K562 (cell line): Measurements from ENCODE around the gene SCYGR3. TPM values are rescaled to one million over a fixed set of nuclear protein-coding genes. Genes with fewer than 3 reads are reported as not detected.

ENCODE experiments used
- ATAC-seq: fragments of 200-7000 bp; cut with Tn5 transposase; 3 replicates; pipeline ENCODE4 v1.9.1; 2020; ENCODE audit warnings: moderate library complexity
- BruUV-seq: library from RNA; stranded (reverse); fragments of 400-500 nt; replicated peaks from 2 replicates; lab custom pipeline; 2021; lab: Mats Ljungman, UMichigan
- CTCF ChIA-PET: fragments of 300-600 bp; formaldehyde crosslinking; extraction: SDS; loops from one replicate; lab custom pipeline; 2021; ENCODE audit warnings: low intra/inter-chr PET ratio; lab: Yijun Ruan, JAX
- POLR2A ChIA-PET: fragments of 300-600, 350-650 bp; sonication (Branson Sonifier 250); formaldehyde crosslinking; extraction: SDS; loops from one replicate; lab custom pipeline; 2021; ENCODE audit warnings: antibody characterized with exemption, inconsistent platforms; lab: Yijun Ruan, JAX
- DNase-seq, 4 experiments: peaks; one replicate each; pipeline versions ENCODE4 v3.0.0 to v3.0.0-alpha.2; 2011 to 2018; ENCODE audit warnings: low spot score in 3 of 4, mixed read lengths in 3 of 4; ENCODE audit errors: extremely low read depth in 1 of 4
- FAIRE-seq: peaks from 2 replicates; lab custom pipeline; 2011; peaks lifted over from hg19 to GRCh38; lab: Jason Lieb, UNC
- H2AFZ ChIP-seq: 2 replicates; pipeline ENCODE4 v1.6.0; 2011; ENCODE audit warnings: low read depth, low read length, control low read depth, inconsistent platforms
- H3K27ac ChIP-seq: fragments of 200-600 bp; 3 replicates; pipeline ENCODE4 v1.8.0; 2011; ENCODE audit warnings: low read depth, mild to moderate bottlenecking, control low read depth, inconsistent platforms, low read length, moderate library complexity, mixed read lengths; ENCODE audit errors: extremely low read depth
- H3K27me3 ChIP-seq, 2 experiments: fragments of 300-600 bp in 1 of 2; 2 replicates in 1 of 2; 3 replicates in 1 of 2; pipeline versions ENCODE4 v1.6.0 to v1.8.0; 2011; ENCODE audit warnings: inconsistent platforms in 2 of 2, low read length in 2 of 2, mild to moderate bottlenecking in 1 of 2, mixed read lengths in 1 of 2, moderate library complexity in 1 of 2; ENCODE audit not compliant: control insufficient read depth in 2 of 2, insufficient read depth in 2 of 2
- H3K36me3 ChIP-seq: fragments of 300-600 bp; 3 replicates; pipeline ENCODE4 v1.8.0; 2011; ENCODE audit warnings: mild to moderate bottlenecking, low read length, inconsistent platforms; ENCODE audit not compliant: control insufficient read depth, insufficient read depth
- H3K4me1 ChIP-seq, 2 experiments: fragments of 200-600 bp in 1 of 2; replicated peaks in 1 of 2; 2 replicates in 1 of 2; 3 replicates in 1 of 2; pipeline versions ENCODE4 v1.5.1 to v1.8.0; 2011; ENCODE audit warnings: inconsistent platforms in 2 of 2, low read length in 2 of 2, mild to moderate bottlenecking in 1 of 2, mixed read lengths in 1 of 2, moderate library complexity in 1 of 2; ENCODE audit not compliant: control insufficient read depth in 2 of 2, insufficient read depth in 2 of 2
- H3K4me2 ChIP-seq: 2 replicates; pipeline ENCODE4 v1.6.1; 2011; ENCODE audit warnings: low read length, control low read depth, inconsistent platforms, mixed read lengths; ENCODE audit not compliant: insufficient read depth
- H3K4me3 ChIP-seq: fragments of 200-600 bp; sonication (generic), shearing (Covaris generic); 2 replicates; pipeline ENCODE4 v1.5.1; 2016; ENCODE audit warnings: control low read depth, inconsistent platforms
- H3K79me2 ChIP-seq: fragments of 200-600 bp; 3 replicates; pipeline ENCODE4 v1.8.0; 2011; ENCODE audit warnings: low read length, inconsistent platforms; ENCODE audit not compliant: control insufficient read depth, insufficient read depth
- H3K9ac ChIP-seq, 2 experiments: 2 replicates each; pipeline versions ENCODE4 v1.6.0 to v1.6.1; 2011; ENCODE audit warnings: low read depth in 2 of 2, low read length in 2 of 2, control low read depth in 1 of 2, inconsistent platforms in 1 of 2, mild to moderate bottlenecking in 1 of 2, mixed read lengths in 1 of 2; ENCODE audit not compliant: insufficient read depth in 1 of 2
- H3K9me1 ChIP-seq: one replicate; pipeline ENCODE4 v1.6.0; 2011; ENCODE audit warnings: inconsistent platforms, mild to moderate bottlenecking, low read length, moderate library complexity; ENCODE audit not compliant: control insufficient read depth, insufficient read depth
- H3K9me3 ChIP-seq: replicated peaks from 2 replicates; pipeline ENCODE4 v1.5.1; 2011; ENCODE audit warnings: low read depth, low read length, inconsistent platforms; ENCODE audit not compliant: control insufficient read depth, insufficient read depth
- H4K20me1 ChIP-seq: replicated peaks from 2 replicates; pipeline ENCODE4 v1.6.1; 2011; ENCODE audit warnings: low read length, inconsistent platforms, mixed read lengths; ENCODE audit not compliant: control insufficient read depth, insufficient read depth
- ARHGAP35 ChIP-seq: fragments of 450-650 bp; IDR thresholded peaks from 2 replicates; pipeline ENCODE4 v1.6.1; 2018; ENCODE audit not compliant: partially characterized antibody
- ATF2 ChIP-seq: sonication (generic); formaldehyde crosslinking; IDR thresholded peaks from 2 replicates; pipeline ENCODE4 v1.8.1; 2022; ENCODE audit warnings: missing genetic modification reagents
- CREB1 ChIP-seq, 2 experiments: sonication (generic) in 1 of 2; formaldehyde crosslinking in 1 of 2; IDR thresholded peaks; 2 replicates each; pipeline versions ENCODE4 v1.6.1 to v1.8.0; 2012 to 2022; ENCODE audit warnings: inconsistent platforms in 1 of 2, mild to moderate bottlenecking in 1 of 2, missing genetic modification reagents in 1 of 2, moderate library complexity in 1 of 2
- ELF2 ChIP-seq: fragments of 250-450 bp; sonication (Bioruptor Pico); IDR thresholded peaks from 2 replicates; pipeline ENCODE4 v1.5.0; 2021; ENCODE audit warnings: mild to moderate bottlenecking
- KHSRP ChIP-seq: fragments of 450-650 bp; IDR thresholded peaks from 2 replicates; pipeline ENCODE4 v1.6.1; 2017
- PHF8 ChIP-seq: fragments of 200-600 bp; sonication (generic); IDR thresholded peaks from 2 replicates; pipeline ENCODE4 v1.6.1; 2012; ENCODE audit warnings: mixed run types, mild to moderate bottlenecking, inconsistent platforms, low read length, moderate library complexity, borderline replicate concordance
- PTBP1 ChIP-seq: fragments of 200-400 bp; formaldehyde crosslinking; IDR thresholded peaks from 2 replicates; pipeline ENCODE4 v1.6.1; 2017; ENCODE audit warnings: low read depth, low read length
- RBFOX2 ChIP-seq: fragments of 200-400 bp; formaldehyde crosslinking; IDR thresholded peaks from 2 replicates; pipeline ENCODE4 v1.6.1; 2017; ENCODE audit warnings: low read depth, mild to moderate bottlenecking, low read length, moderate library complexity
- RCOR1 ChIP-seq, 2 experiments: IDR thresholded peaks; 2 replicates each; pipeline ENCODE4 v1.6.1; 2012; ENCODE audit warnings: low read depth in 2 of 2, low read length in 2 of 2, borderline replicate concordance in 1 of 2, improper control_type of control experiment in 1 of 2
- SMAD2 ChIP-seq: fragments of 150-350 bp; IDR thresholded peaks from 2 replicates; pipeline ENCODE4 v1.6.1; 2014; ENCODE audit warnings: low read depth, mild to moderate bottlenecking, low read length
- SMAD4 ChIP-seq: fragments of 250-450 bp; sonication (Bioruptor Pico); conservative IDR thresholded peaks from 2 replicates; pipeline ENCODE4 v1.8.0; 2021; ENCODE audit warnings: inconsistent platforms, mild to moderate bottlenecking, moderate library complexity
- SP2 ChIP-seq: IDR thresholded peaks from 2 replicates; pipeline ENCODE4 v1.6.1; 2011; ENCODE audit warnings: mild to moderate bottlenecking, low read depth, low read length, moderate library complexity; ENCODE audit not compliant: poor library complexity, severe bottlenecking; ENCODE audit errors: extremely low read depth
- YBX1 ChIP-seq: fragments of 450-650 bp; IDR thresholded peaks from 2 replicates; pipeline ENCODE4 v1.7.1; 2016; ENCODE audit warnings: mild to moderate bottlenecking
- ZNF143 ChIP-seq: sonication (generic); formaldehyde crosslinking; IDR thresholded peaks from 2 replicates; pipeline ENCODE4 v1.9.0; 2022; ENCODE audit warnings: mild to moderate bottlenecking, missing genetic modification reagents
- ZNF311 ChIP-seq: fragments of 250-450 bp; sonication (Bioruptor Pico); IDR thresholded peaks from 2 replicates; pipeline ENCODE4 v1.4.0; 2020; ENCODE audit warnings: mild to moderate bottlenecking, moderate library complexity
- ZNF354B ChIP-seq: fragments of 250-450 bp; sonication (Bioruptor Pico); IDR thresholded peaks from 2 replicates; pipeline ENCODE4 v1.4.0; 2020
- ZNF444 ChIP-seq: fragments of 250-450 bp; sonication (Bioruptor Pico); IDR thresholded peaks from 2 replicates; pipeline ENCODE4 v1.4.0; 2020; ENCODE audit warnings: mild to moderate bottlenecking, moderate library complexity
- ZNF449 ChIP-seq: fragments of 250-450 bp; sonication (Bioruptor Pico); IDR thresholded peaks from 2 replicates; pipeline ENCODE4 v1.8.0; 2022; ENCODE audit warnings: moderate library complexity, mild to moderate bottlenecking, inconsistent platforms
- ZNF583 ChIP-seq: fragments of 250-450 bp; sonication (Bioruptor Pico); IDR thresholded peaks from 2 replicates; pipeline ENCODE4 v1.4.0; 2020
- WGBS: fragments of 100-300 bp; shearing (Covaris generic); methylation state at CpG from one replicate; pipeline ENCODE4 v1.1.6; 2016; ENCODE audit warnings: low coverage, mixed read lengths; ENCODE audit not compliant: insufficient coverage; ENCODE audit errors: missing lambda C conversion rate; 5-methylcytosine and 5-hydroxymethylcytosine counted together
- in situ Hi-C: fragments of 300-500 bp; cut with MboI; formaldehyde crosslinking; loops from 4 replicates; pipeline ENCODE4 v1.15.0; 2018; ENCODE audit warnings: inconsistent platforms, mixed read lengths
- intact Hi-C: fragments of 100-400 bp; cut with micrococcal nuclease; formaldehyde crosslinking; loops from 2 replicates; pipeline ENCODE4 v1.14.2; 2022
- polyA plus RNA-seq, 8 experiments: library from polyadenylated mRNA; depleted of rRNA in 4 of 8; stranded (reverse) in 5 of 8; unstranded in 3 of 8; fragments of >200 nt; fragmentation: Nextera tagmentation in 2 of 8; fragmentation: Illumina TruSeq in 1 of 8; extraction: Ambion mirVana in 2 of 8; extraction: Trizol in 1 of 8; gene quantifications; 2 replicates each; pipeline versions ENCODE4 v1.2.1 to v1.2.3, GENCODE V29; 2011 to 2014; ENCODE audit warnings: inconsistent platforms in 1 of 8, missing spikeins in 1 of 8
- total RNA-seq, 7 experiments: library from RNA; depleted of rRNA in 6 of 7; stranded (reverse); fragments of >200 nt in 6 of 7; fragmentation: Illumina TruSeq in 2 of 7; extraction: Trizol in 2 of 7; gene quantifications; 2 replicates each; pipeline versions ENCODE4 v1.2.1 to v1.2.3, GENCODE V29; 2011 to 2021; ENCODE audit warnings: low replicate concordance in 1 of 7

Gene SCYGR3
- total and polyA plus RNA-seq, 9 of the 15 experiments (the other 6 are each of a cell fraction or from before 2014, with no cell fraction given), result not detected

- TF ChIP-seq ATF2 (CRISPR knock-in tag), result no peak
- no peak for TF ChIP-seq PTBP1
- no peak for TF ChIP-seq ZNF354B (CRISPR knock-in tag)
- no peak for TF ChIP-seq YBX1
Measured at GRCh38 chr2:227627769-227628168, 13.1 kb upstream of the SCYGR3 start (continued).

- H4K20me1 ChIP-seq, result no peaks in the 10 kb centered on the region
- POLR2A ChIA-PET, result interaction anchor here (0.6 kb wide), 1 partner anchor 238 kb away, joined by 3 read pairs; no protein-coding TSS in a partner anchor
- intact Hi-C loops, result no loop called here
- no peaks in the 10 kb centered on the region for H3K9me3 ChIP-seq
- H3K4me2 ChIP-seq, result no peak overlapping the region
- no peaks in the 10 kb centered on the region for H3K79me2 ChIP-seq
- ATAC-seq, result no peak
- no peaks in the 10 kb centered on the region for H3K9me1 ChIP-seq
- H2AFZ ChIP-seq, result no peak overlapping the region
- H3K9ac ChIP-seq, result no peak overlapping the region
- in situ Hi-C loops, result no loop called here
- H3K4me3 ChIP-seq, result no peak overlapping the region
- CTCF ChIA-PET, result no interaction called here
- no peak overlapping the region for H3K27ac ChIP-seq
- H3K36me3 ChIP-seq, result no peaks in the 10 kb centered on the region
- H3K4me1 ChIP-seq, result no peaks in the 10 kb centered on the region
- no peak for DNase-seq
- 2% methylated on average over 10 of the region's 10 CpGs for WGBS
- FAIRE-seq, result no peak
- no TSS peak for BruUV-seq
- peaks cover 5 to 20% of the 10 kb centered on the region in 2 experiments; a peak in 4 of 5 replicates for H3K27me3 ChIP-seq
- TF ChIP-seq ZNF583, result no peak
- no peak for TF ChIP-seq SP2
- no peak for TF ChIP-seq ZNF449 (CRISPR knock-in tag)
- no peak for TF ChIP-seq CREB1 (IDR thresholded peaks at IDR 0.05)
- no peak for TF ChIP-seq CREB1 (CRISPR knock-in tag; IDR thresholded peaks at IDR 0.05)
- no peak for TF ChIP-seq RBFOX2
- no peak for TF ChIP-seq ZNF311 (CRISPR knock-in tag)
- no peak for TF ChIP-seq PHF8
- no peak for TF ChIP-seq ELF2 (CRISPR knock-in tag)
- TF ChIP-seq RCOR1 (IDR thresholded peaks at IDR 0.05; ENCODE audit: borderline replicate concordance in 1 of 2, low read depth in 2 of 2, low read length in 2 of 2), result no peak
- no peak for TF ChIP-seq ZNF444 (CRISPR knock-in tag)
- TF ChIP-seq SMAD2, result no peak
- TF ChIP-seq SMAD4, result no peak
- TF ChIP-seq ARHGAP35, result no peak
- no peak for TF ChIP-seq KHSRP
- no peak for TF ChIP-seq ZNF143 (CRISPR knock-in tag)
Measured at GRCh38 chr2:227626580-227627151, 12.0 kb upstream of the SCYGR3 start.
